CD4-positive, alpha-beta T cell treated with Interleukin-10 for 1 hour (primary cell): ENCODE measurements around the gene TNNI3K.

ENCODE experiments used
- DNase-seq: peaks from one replicate; pipeline ENCODE4 v3.0.0-alpha.2; 2020

Gene TNNI3K

DNA sequence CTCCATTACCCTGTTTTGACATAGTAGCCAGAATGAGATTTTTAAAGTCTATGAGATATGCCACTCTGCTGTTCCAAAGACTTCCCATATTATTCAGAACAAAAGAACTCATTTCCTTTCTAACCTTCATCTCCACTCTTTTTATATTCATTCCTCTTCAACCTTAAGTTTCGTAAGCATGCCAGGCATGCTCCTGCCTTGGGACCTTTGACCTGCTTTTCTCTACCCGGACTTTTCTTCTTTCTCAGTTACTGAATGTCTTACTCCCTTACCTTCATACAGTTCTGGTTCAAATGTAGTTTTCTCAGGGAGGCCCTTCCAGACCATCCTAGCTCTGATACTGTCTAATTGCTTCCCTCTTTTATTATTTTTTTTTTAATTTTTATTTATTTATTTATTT is 81.1 kb downstream of the TNNI3K start:
- DNase-seq = no peak

GRCh38 chr1:74317663-74318062 is 82.5 kb downstream of the TNNI3K start:
- no peak for DNase-seq

DNA sequence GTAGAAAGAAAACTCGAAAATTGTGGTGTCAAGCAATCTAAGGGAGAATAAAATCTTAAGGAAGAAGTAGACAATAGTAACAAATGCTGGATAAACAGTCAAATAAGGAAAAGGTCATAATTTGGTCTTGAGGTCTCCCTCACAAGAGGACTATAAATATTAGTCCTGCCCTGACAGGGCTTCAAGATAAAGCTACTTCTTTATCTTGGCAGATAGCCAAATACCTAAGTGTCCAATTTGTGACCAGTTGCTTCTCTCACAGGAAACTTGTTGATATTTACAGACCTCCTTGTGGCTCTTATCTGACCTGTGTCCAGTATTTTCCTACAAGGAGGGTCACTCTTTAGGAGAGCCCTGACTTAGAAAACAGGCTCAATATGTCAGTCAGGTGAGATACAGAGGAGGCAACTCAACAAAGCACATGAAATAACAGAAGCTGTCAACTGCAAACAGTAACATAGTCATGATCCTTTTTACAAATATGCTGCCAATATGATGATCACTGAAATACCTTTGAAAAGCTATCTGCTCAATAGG is 88.8 kb downstream of the TNNI3K start:
- DNase-seq = no peak

DNA sequence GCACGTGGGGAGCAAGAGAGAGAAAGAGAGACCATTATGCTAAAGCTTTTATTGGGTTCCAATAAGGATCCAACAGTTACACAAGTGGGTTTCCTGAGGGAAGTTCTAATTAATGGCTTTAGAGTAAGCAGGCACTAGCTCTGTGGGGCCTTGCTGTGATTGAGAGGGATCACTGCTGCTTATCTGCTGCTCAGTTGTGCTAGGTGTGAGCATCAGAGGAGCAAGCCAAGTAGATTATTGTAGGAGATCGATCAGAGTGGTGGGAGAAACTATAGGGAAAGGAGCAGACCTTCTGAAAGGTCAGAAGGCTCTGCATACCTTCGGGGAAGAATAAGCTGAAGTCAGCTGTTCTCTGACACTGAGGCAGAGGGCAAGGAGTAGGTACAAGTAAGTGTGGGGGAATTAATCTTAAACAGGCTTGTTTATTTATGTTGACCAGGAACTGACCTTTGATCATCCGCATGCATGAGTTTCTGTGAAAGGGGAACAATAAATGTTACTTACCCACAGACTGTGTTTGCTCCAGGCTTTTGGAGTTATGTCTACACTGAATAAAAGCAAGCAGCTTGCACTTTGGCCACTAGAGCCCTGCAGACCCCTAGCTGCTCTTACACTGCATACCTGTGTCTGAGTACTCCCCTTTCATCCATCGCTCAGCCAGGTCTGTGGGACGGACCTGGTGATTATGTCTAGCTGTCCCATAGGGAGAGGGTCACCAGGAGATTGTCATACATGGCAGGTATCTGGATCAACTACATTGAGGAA is 89.7 kb downstream of the TNNI3K start:
- no peak for DNase-seq

DNA sequence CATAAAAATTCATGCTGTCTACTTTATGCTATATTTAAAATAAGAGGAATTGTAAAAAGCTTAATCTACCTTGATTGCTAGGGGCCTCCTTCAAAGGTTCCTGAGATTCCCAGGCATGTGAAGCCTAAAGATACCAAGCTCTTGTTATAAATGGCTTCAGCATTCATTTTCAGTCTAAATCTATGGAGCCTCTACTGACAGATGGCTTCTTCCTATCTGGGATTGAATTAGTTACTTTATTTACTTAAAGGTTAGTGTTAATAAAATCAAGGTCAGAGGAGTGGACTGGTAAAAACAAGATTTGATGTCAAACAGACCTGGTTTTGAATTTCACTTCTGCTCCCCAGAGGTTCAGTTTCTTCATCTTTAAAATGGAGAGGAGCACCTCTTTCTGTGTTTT is 93.7 kb downstream of the TNNI3K start:
- DNase-seq = no peak

DNA sequence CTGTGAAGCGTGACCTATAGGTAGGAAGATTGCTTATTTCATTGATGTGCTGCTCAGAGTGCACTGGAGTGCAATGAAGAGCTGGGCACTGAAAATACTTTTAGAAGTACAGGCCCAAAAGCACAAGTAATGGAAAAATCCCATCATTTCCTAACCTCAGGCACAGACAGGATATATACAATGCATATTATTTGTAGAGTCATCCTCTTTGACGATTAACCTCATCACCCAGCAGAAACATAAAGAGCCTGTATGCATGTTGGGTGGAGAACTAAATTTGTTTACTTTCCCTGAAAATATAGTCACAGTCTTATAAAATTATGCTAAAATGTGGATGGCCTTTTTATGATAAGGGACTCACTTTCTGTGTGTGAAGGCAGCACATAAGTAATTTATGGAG is 98.1 kb downstream of the TNNI3K start:
- no peak for DNase-seq

- DNase-seq = no peak
Observed at GRCh38 chr1:74334147-74334546, 99.0 kb downstream of the TNNI3K start.

GRCh38 chr1:74340656-74341055 is 105.5 kb downstream of the TNNI3K start:
- no peak for DNase-seq

GRCh38 chr1:74341702-74342339 is 106.6 kb downstream of the TNNI3K start:
- DNase-seq = no peak

- DNase-seq = no peak
Observed at GRCh38 chr1:74343216-74343615, 108.0 kb downstream of the TNNI3K start.

- DNase-seq = no peak
Observed at GRCh38 chr1:74344387-74344786, 109.2 kb downstream of the TNNI3K start.

DNA sequence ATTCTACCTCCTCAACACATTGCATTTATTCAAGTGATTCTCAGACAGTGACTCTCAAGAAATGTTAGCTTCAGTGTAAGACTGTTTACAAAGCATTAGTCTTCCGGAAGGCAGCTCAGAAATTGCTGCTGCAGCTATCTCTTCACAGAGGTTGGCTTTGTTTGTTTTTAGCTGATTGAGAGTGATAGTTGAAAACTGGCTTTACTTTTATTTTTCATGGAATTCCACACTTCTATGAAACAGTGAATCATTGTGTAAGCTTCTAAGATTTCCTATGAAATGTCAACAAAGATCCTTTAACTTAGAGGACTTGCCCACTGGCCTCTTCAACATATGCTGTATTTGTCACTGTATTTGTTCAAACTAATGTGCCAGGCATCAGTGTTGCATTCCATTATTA is 121.3 kb downstream of the TNNI3K start:
- DNase-seq = no peak

DNA sequence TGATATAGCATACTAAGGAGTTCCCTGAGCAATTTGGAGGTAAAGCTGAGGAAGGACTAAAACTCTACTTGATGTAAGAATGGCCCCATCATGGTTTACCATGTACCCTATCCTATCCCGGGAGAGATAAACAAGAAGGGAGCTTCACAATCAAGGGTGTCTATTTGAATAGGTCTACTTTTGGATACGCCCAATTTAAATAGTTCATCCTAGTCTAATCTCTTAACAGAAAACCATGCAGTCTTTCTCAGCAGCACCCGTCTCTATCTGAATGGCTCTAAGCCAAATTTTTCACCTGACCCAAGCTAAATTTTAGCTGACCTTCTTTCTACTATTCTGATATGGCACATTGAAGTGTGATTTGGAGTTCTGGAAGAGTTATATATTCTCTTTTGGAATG is 122.0 kb downstream of the TNNI3K start:
- no peak for DNase-seq

DNA sequence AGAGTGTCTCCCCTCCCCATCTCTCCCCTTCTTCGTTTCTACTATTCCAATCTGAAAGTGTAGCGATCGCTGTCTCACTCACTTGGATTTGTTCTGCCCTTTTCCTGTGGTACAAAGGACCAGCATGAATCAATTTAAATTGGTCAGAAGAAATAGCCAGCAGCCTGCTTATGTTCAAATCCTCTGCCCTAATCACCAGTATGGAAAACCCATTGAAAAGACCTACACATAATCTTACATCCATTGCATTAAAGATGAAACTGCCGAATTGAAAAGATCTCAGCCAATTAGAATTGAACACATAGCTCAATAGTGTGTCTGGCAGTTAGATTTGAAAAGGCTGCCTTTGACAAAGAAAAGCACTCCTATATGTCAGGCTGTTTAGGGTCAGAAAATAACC is 122.6 kb downstream of the TNNI3K start:
- no peak for DNase-seq

- no peak for DNase-seq
Observed at GRCh38 chr1:74362691-74363090, 127.5 kb downstream of the TNNI3K start.

- DNase-seq = no peak
Observed at GRCh38 chr1:74363220-74363619, 128.0 kb downstream of the TNNI3K start.

- DNase-seq = no peak
Observed at GRCh38 chr1:74367175-74367813, 132.1 kb downstream of the TNNI3K start.

DNA sequence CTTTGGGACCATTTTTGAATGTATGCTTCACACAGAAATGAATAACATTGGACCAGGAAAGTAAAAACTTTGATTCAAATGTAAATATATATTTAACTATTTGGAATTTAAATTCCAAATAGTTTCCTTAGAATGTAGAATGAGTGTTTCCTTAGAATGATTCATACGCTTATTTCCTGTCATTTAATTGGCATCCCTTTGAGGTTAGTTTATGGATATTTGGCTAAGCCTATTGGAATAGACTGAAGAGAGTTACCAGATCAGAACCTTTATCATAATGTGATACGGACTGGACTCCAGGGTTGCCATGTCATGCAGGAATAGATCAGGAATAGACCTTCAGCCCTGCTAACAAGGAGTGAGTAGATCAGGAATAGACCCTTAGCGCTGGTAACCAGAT is 133.1 kb downstream of the TNNI3K start:
- no peak for DNase-seq

DNA sequence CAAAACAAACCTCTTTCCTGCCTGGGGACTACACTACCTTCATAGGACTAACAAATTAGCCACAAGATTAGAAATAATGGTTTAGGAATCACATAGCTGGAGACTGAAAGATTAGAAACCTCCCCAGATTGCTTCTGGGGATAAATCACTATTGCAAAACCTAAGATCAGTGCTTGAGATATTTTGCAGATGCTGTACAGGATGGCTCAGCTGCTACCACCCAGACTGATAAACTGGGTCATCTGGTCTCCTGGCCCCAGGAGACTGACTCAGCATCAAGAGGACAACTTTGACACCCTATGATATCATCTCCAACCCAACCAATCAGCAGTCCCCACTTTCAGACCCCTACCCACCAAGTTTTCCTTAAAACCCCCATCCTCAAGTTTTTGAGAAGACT is 140.2 kb downstream of the TNNI3K start:
- no peak for DNase-seq

DNA sequence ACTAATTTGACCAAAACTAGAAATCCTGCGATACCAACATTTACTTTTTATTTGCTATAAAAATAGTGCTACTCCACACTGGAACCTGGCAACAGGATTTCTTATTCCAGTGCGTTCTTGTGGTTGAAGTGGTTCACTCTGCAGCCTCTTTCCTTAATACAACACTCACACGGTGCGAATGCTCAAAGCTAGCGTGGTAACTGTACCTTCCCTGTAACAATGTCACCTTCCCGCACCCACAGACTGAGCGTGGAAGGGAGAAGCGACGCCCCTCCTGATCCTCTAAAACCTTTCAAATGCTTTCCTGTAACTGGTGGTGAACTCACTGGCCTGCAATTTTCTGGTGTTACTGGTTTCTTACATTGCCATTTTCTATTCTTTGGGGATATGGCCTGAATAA is 145.1 kb downstream of the TNNI3K start:
- DNase-seq = no peak

- DNase-seq = no peak
Observed at GRCh38 chr1:74388855-74389254, 153.7 kb downstream of the TNNI3K start.

DNA sequence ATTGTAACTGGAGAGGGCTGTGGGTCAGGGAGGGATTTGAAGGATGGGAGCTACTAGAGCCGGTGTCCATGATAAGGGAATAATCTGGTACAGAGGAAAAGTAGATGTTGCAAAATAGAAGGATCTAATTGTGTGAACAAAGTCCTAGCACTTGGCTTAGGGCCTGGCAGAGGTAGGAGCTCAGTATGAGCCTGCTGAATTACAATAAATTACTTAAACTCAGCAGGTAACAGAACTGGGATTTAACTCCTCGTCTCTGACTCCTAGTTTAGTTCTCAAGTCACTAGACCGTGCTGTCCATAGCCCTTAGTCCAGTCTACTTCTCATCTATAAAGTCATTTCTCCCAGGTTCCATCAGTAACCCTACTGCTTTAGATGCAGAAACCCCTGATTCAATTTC is 157.0 kb downstream of the TNNI3K start:
- no peak for DNase-seq

DNA sequence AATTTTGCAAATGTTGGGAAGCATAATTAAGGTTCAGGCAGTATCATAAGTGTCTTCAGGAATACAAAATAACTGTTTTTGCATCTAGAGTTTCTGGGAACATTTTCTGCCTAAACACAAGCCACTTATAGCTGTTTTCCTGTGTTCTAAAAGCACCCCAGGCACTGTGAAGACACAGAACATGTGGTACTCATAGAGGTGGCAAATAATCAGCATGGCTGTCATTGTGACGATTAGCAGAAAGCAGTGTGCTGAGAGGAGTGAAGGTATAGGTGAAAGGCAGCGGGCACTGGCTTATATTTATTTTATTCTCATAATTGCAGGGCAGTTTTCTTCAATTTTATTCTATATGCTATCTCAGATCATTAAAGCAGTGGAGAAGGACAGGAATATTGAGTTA is 157.7 kb downstream of the TNNI3K start:
- no peak for DNase-seq

GRCh38 chr1:74395571-74395970 is 160.4 kb downstream of the TNNI3K start:
- no peak for DNase-seq
